Mucosa of rectum (tissue), 2 donors: ENCODE results near the gene FGD5.

Experiments
- H3K27ac ChIP-seq, 2 donors: one replicate each; pipeline ENCODE4 v1.7.0; 2013; ENCODE audit warnings: inconsistent platforms in 2 of 2, low read depth in 2 of 2, low read length in 2 of 2
- H3K27me3 ChIP-seq, 2 donors: one replicate each; pipeline ENCODE4 v1.7.0; 2013; ENCODE audit warnings: low read length in 2 of 2; ENCODE audit not compliant: control insufficient read depth in 2 of 2, insufficient read depth in 2 of 2
- H3K36me3 ChIP-seq, 2 donors: one replicate each; pipeline ENCODE4 v1.7.0; 2013; ENCODE audit warnings: low read length in 2 of 2; ENCODE audit not compliant: control insufficient read depth in 2 of 2, insufficient read depth in 2 of 2
- H3K4me1 ChIP-seq, 2 donors: one replicate each; pipeline ENCODE4 v1.7.0; 2013; ENCODE audit warnings: low read length in 2 of 2, mild to moderate bottlenecking in 1 of 2; ENCODE audit not compliant: control insufficient read depth in 2 of 2, insufficient read depth in 2 of 2
- H3K4me3 ChIP-seq, 2 donors: one replicate each; pipeline ENCODE4 v1.7.0; 2013; ENCODE audit warnings: low read length in 2 of 2
- H3K9ac ChIP-seq, 2 donors: one replicate each; pipeline ENCODE4 v1.7.0; 2013; ENCODE audit warnings: low read length in 2 of 2, low read depth in 1 of 2, mild to moderate bottlenecking in 1 of 2
- H3K9me3 ChIP-seq, 2 donors: one replicate each; pipeline ENCODE4 v1.7.0; 2013; ENCODE audit warnings: low read length in 2 of 2; ENCODE audit not compliant: control insufficient read depth in 2 of 2
- donor health status: healthy.
- donor health status: Normal muscosa, but diverticular disease.

The FGD5 gene

GRCh38 chr3:14886101-14886500 is 67.3 kb downstream of the FGD5 start:
- no peaks in the 10 kb centered on the region for H3K9me3 ChIP-seq
- peaks cover 0 to 3% of the 10 kb centered on the region in 2 donors for H3K27me3 ChIP-seq
- peaks cover 0 to 2% of the 10 kb centered on the region in 2 donors for H3K36me3 ChIP-seq
- no peaks in the 10 kb centered on the region for H3K4me1 ChIP-seq
- H3K9ac ChIP-seq, result no peak overlapping the region
- no peak overlapping the region for H3K4me3 ChIP-seq
- no peak overlapping the region for H3K27ac ChIP-seq

DNA sequence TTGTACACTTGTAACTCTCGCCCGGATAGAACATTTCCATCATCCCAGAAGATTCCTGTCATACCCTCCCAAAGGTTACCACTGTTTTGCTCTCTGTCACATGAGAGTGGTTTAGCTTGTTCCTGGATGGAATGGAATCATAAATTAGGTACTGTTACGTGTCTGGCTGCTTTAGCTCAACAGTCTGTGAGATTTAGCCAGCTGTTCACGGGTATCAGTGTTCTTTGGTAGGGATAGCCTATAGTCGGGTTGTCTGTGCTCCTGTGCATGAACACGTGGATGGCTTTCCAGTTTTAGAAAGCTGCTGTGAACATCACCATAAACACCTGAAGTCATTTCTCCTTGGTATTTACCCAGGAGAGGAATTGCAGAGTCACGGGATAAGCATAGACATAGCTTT is 70.4 kb downstream of the FGD5 start:
- Histone ChIP-seq H3K27ac (no peak overlapping the region), H3K36me3 (no peaks in the 10 kb centered on the region), H3K9ac (no peak overlapping the region), H3K4me1 (no peaks in the 10 kb centered on the region), H3K27me3 (peaks cover 0 to 3% of the 10 kb centered on the region in 2 donors), H3K4me3 (no peak overlapping the region), H3K9me3 (no peaks in the 10 kb centered on the region)

DNA sequence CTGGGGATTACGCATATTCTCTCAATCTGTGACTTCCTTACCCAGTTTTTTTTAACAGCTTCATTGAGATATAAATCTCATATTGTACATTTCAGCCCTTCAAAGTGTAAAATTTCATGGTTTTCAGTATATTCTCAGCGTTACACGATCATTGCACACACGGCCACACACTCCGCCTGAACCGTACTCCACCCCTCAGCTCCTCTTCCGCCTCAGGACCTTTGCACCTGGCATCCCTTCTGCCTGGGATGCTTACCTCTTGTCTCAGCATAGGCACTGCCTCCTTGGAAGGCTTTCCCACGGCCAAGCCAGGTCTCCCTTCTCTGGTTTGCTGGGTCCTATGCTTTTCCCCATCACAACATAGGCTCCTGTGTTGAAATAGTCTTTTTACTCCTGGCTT is 71.2 kb downstream of the FGD5 start:
- Histone ChIP-seq H3K36me3 (no peaks in the 10 kb centered on the region), H3K9me3 (no peaks in the 10 kb centered on the region), H3K4me1 (no peaks in the 10 kb centered on the region), H3K9ac (no peak overlapping the region), H3K27me3 (peaks cover 0 to 3% of the 10 kb centered on the region in 2 donors), H3K27ac (no peak overlapping the region), H3K4me3 (no peak overlapping the region)

DNA sequence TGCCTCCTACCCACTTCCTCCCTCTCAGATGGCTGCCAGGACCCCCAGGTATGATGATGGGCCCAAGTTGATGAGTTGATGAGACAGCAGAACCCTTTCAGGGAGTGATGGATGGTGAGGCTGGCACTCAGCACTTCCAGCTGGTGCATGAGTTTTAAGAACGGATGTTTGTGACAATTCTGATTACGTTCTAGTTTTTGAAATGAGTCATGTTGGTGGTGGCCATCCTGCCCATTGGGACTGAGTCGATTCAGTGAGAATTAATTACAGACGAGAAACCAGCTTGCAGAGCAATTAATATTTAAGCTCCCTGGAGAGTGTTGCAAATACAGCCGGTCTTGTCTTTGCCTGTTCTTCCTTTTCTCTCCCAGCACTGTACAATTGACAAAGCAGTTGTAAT is 71.7 kb downstream of the FGD5 start:
- H3K27me3 ChIP-seq, result peaks cover 0 to 3% of the 10 kb centered on the region in 2 donors
- no peaks in the 10 kb centered on the region for H3K36me3 ChIP-seq
- H3K27ac ChIP-seq, result no peak overlapping the region
- H3K9ac ChIP-seq, result no peak overlapping the region
- H3K9me3 ChIP-seq, result no peaks in the 10 kb centered on the region
- no peak overlapping the region for H3K4me3 ChIP-seq
- no peaks in the 10 kb centered on the region for H3K4me1 ChIP-seq

GRCh38 chr3:14891135-14892132 is 72.7 kb downstream of the FGD5 start:
- H3K9me3 ChIP-seq, result no peaks in the 10 kb centered on the region
- no peaks in the 10 kb centered on the region for H3K36me3 ChIP-seq
- H3K9ac ChIP-seq, result no peak overlapping the region
- H3K4me1 ChIP-seq, result no peaks in the 10 kb centered on the region
- peaks cover 0 to 3% of the 10 kb centered on the region in 2 donors for H3K27me3 ChIP-seq
- H3K27ac ChIP-seq, result no peak overlapping the region
- no peak overlapping the region for H3K4me3 ChIP-seq

DNA sequence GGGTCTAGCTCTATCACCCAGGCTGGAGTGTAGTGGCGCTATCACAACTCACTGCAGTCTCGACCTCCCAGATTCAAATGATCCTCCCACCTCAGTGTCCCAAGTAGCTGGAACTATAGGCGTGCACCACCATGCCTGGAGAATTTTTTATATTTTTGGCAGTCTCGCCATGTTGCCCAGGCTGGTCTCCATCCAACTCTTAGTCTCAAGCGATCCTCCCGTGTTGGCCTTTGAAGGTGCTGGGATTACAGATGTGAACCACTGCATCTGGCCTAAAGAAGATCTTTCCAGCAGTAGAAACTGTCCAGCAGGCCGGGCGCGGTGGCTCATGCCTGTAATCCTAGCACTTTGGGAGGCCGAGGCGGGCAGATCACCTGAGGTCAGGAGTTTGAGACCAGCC is 73.5 kb downstream of the FGD5 start:
- Histone ChIP-seq H3K27me3 (peaks cover 0 to 3% of the 10 kb centered on the region in 2 donors), H3K9ac (no peak overlapping the region), H3K36me3 (no peaks in the 10 kb centered on the region), H3K9me3 (no peaks in the 10 kb centered on the region), H3K27ac (no peak overlapping the region), H3K4me3 (no peak overlapping the region), H3K4me1 (no peaks in the 10 kb centered on the region)

DNA sequence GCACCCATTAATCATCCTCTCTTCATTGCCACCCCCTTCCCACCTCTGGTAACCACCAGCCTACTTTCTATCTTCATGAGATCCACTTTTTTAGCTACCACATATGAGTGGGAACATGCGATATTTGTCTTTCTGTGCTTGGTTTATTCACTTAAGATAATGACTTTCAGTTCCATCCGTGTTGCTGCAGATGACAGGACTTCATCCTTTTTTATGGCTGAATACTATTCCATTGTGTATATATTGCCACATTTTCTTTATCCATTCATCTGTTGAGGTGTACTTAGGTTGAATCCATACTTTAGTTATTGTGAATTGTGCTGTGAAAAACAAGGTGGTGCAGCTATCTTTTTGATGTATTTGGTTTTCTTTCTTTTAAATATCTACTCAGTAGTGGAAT is 75.3 kb downstream of the FGD5 start:
- Histone ChIP-seq H3K36me3 (peaks cover 0 to 4% of the 10 kb centered on the region in 2 donors), H3K9ac (no peak overlapping the region), H3K27ac (no peak overlapping the region), H3K4me3 (no peak overlapping the region), H3K27me3 (peaks cover 0 to 3% of the 10 kb centered on the region in 2 donors), H3K9me3 (no peaks in the 10 kb centered on the region), H3K4me1 (no peaks in the 10 kb centered on the region)

- no peaks in the 10 kb centered on the region for H3K9me3 ChIP-seq
- peaks cover 0 to 9% of the 10 kb centered on the region in 2 donors for H3K4me1 ChIP-seq
- H3K9ac ChIP-seq, result no peak overlapping the region
- H3K4me3 ChIP-seq, result no peak overlapping the region
- H3K36me3 ChIP-seq, result peaks cover 0 to 4% of the 10 kb centered on the region in 2 donors
- no peak overlapping the region for H3K27ac ChIP-seq
- H3K27me3 ChIP-seq, result no peaks in the 10 kb centered on the region
Measured at GRCh38 chr3:14897266-14897665, 78.5 kb downstream of the FGD5 start.

DNA sequence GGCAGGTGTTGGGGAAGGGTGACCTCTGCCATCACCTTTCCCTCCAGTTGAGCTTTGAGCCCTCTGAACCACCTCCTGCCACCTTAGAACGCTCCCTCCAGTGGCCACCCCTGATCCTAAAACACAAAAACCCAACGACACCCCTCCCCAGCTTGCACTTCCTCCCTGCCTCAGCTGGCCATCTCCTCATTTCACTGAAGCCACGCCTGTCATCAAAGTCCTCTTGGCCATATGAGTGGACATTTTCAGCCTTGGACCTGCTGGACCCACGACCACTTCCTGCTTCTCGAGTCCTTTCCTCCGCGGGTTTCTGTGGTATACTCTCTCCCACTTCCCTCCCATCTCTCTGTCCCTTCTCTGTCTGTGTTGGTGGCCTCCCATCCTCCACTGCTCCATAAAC is 80.2 kb downstream of the FGD5 start:
- H3K9ac ChIP-seq, result no peak overlapping the region
- no peak overlapping the region for H3K27ac ChIP-seq
- H3K36me3 ChIP-seq, result peaks cover 0 to 4% of the 10 kb centered on the region in 2 donors
- H3K9me3 ChIP-seq, result no peaks in the 10 kb centered on the region
- H3K4me3 ChIP-seq, result no peak overlapping the region
- no peaks in the 10 kb centered on the region for H3K27me3 ChIP-seq
- H3K4me1 ChIP-seq, result peaks cover 0 to 10% of the 10 kb centered on the region in 2 donors

- Histone ChIP-seq H3K36me3 (peaks cover 0 to 4% of the 10 kb centered on the region in 2 donors), H3K9me3 (peaks cover 0 to 1% of the 10 kb centered on the region in 2 donors), H3K4me3 (no peak overlapping the region), H3K9ac (no peak overlapping the region), H3K27me3 (no peaks in the 10 kb centered on the region), H3K4me1 (peaks cover 0 to 10% of the 10 kb centered on the region in 2 donors), H3K27ac (no peak overlapping the region)
Measured at GRCh38 chr3:14899993-14900618, 81.3 kb downstream of the FGD5 start.
